Psoas muscle (tissue), 8 donors: Measurements from ENCODE around the gene PTPRK. TPM values are rescaled to one million over a fixed set of nuclear protein-coding genes. Genes with fewer than 3 reads are reported as not detected.

Experiments
- ATAC-seq, 4 donors: fragments of 200-7000 bp; cut with Tn5 transposase; one replicate each; pipeline ENCODE4 v1.9.1; 2020; ENCODE audit warnings: moderate library complexity in 3 of 4, mild to moderate bottlenecking in 2 of 4
- DNase-seq, 2 donors: peaks; one replicate each; pipeline ENCODE4 v3.0.0-alpha.2; 2020
- H3K27ac ChIP-seq: fragments of 200-600 bp; one replicate; pipeline ENCODE4 v1.8.0; 2022
- H3K27me3 ChIP-seq, 3 donors: fragments of 200-600 bp in 1 of 3; one replicate each; pipeline versions ENCODE4 v1.6.1 to v1.8.0; 2013 to 2022; ENCODE audit warnings: low read length in 2 of 3, mild to moderate bottlenecking in 2 of 3, moderate library complexity in 1 of 3; ENCODE audit not compliant: insufficient read depth in 3 of 3
- H3K36me3 ChIP-seq, 2 donors: fragments of 200-600 bp in 1 of 2; one replicate each; pipeline versions ENCODE4 v1.6.1 to v1.8.0; 2013 to 2022; ENCODE audit warnings: low read depth in 1 of 2, mild to moderate bottlenecking in 1 of 2, moderate library complexity in 1 of 2; ENCODE audit not compliant: insufficient read depth in 1 of 2
- H3K4me1 ChIP-seq: fragments of 200-600 bp; one replicate; pipeline ENCODE4 v1.8.0; 2022
- H3K4me3 ChIP-seq: fragments of 200-600 bp; one replicate; pipeline ENCODE4 v1.8.0; 2022; ENCODE audit warnings: mild to moderate bottlenecking
- H3K9me3 ChIP-seq: fragments of 200-600 bp; one replicate; pipeline ENCODE4 v1.8.0; 2022
- WGBS, 3 donors: extraction: QIAGEN DNeasy Blood & Tissue Kit; methylation state at CpG; one replicate each; pipeline versions ENCODE4 v1.1.6 to v1.1.7; 2013; 5-methylcytosine and 5-hydroxymethylcytosine counted together
- intact Hi-C, 2 donors: fragments of 100-400 bp; cut with DNase I; formaldehyde crosslinking; loops; one replicate each; pipeline versions ENCODE4 v1.11.0 to v1.14.2; 2022
- polyA plus RNA-seq, 3 donors: library from polyadenylated mRNA; stranded (reverse); fragments of 200-250 nt; gene quantifications; one replicate each; pipeline ENCODE4 v1.2.3, GENCODE V29; 2013
- total RNA-seq, 4 donors: library from RNA; stranded (reverse); fragmentation: NEBNext Ultra II Directional in 2 of 4; extraction: Animal tissue kit (Norgen Biotek cat#: 25700) in 2 of 4; gene quantifications; one replicate each; pipeline versions ENCODE4 v1.2.1 to v1.2.4, GENCODE V29; 2021 to 2023
- TF ChIP-seq, protein P1 (sequence below): fragments of 200-600 bp; IDR thresholded peaks from one replicate; pipeline ENCODE4 v1.8.0; 2022; ENCODE audit warnings: antibody characterized with exemption
- donor health status: healthy with polysubstance abuse.
- donor health status: DM: no; HTN: no; CAD: no; lungs with moderate emphysema.
- donor health status: Bipolar disorder and iron deficiency.
- donor health status: healthy.
- donor health status: DM: yes; HTN: yes; CAD: no.
- donor health status: DM: no; HTN: no; CAD: no.
- donor health status: DM: no; HTN: no; CAD: no.
- donor health status: DM: yes; HTN: yes; CAD: no.

The PTPRK gene
- total and polyA plus RNA-seq, 7 donors = 3.2 to 10.6 (median 9.1) TPM

- H3K27me3 ChIP-seq = no peaks in the 10 kb centered on the region
- intact Hi-C loops = no loop called here
- ATAC-seq = peak in 1 of 4 donors; percentile 44
Observed at GRCh38 chr6:128397996-128398395, 122.4 kb downstream of the PTPRK start.

DNA sequence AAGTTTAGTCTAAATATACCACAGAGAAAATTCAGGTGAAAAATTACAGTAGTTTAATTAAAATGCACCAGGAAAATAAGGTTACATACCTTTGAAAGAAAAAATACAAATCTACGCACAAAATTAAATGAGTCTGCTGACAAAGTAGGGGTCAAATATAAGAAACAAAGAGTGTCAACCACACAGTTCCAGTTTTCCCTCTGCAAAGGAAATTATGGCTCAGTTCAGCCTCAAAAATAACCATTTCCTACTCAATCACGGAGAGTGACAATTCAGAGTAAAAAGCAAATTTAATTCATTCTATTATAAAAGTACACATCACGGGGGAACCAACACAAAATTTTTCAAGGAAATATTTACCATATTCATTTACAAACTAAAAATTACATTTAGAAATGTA lies 124.8 kb downstream of the PTPRK start:
- Histone ChIP-seq H3K27ac (no peak overlapping the region), H3K9me3 (no peaks in the 10 kb centered on the region), H3K4me1 (peaks cover 20% of the 10 kb centered on the region), H3K36me3 (no peaks in the 10 kb centered on the region), H3K4me3 (no peak overlapping the region), H3K27me3 (no peaks in the 10 kb centered on the region)
- TF ChIP-seq, protein P1, sequence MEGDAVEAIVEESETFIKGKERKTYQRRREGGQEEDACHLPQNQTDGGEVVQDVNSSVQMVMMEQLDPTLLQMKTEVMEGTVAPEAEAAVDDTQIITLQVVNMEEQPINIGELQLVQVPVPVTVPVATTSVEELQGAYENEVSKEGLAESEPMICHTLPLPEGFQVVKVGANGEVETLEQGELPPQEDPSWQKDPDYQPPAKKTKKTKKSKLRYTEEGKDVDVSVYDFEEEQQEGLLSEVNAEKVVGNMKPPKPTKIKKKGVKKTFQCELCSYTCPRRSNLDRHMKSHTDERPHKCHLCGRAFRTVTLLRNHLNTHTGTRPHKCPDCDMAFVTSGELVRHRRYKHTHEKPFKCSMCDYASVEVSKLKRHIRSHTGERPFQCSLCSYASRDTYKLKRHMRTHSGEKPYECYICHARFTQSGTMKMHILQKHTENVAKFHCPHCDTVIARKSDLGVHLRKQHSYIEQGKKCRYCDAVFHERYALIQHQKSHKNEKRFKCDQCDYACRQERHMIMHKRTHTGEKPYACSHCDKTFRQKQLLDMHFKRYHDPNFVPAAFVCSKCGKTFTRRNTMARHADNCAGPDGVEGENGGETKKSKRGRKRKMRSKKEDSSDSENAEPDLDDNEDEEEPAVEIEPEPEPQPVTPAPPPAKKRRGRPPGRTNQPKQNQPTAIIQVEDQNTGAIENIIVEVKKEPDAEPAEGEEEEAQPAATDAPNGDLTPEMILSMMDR = no peak
- no peak for ATAC-seq
- DNase-seq = no peak
- WGBS, 3 donors = 93 to 96% (median 94%) methylated on average over 3 of the region's 3 CpGs
- intact Hi-C loops = no loop called here

More at GRCh38 chr6:128397996-128398395, 122.4 kb downstream of the PTPRK start:
- H3K36me3 ChIP-seq = no peaks in the 10 kb centered on the region
- no peak for DNase-seq
- peak overlapping the region; percentile 16 for H3K4me3 ChIP-seq
- H3K4me1 ChIP-seq = peaks cover 17% of the 10 kb centered on the region
- no peak overlapping the region for H3K27ac ChIP-seq
- TF ChIP-seq, protein P1 = no peak
- WGBS, 3 donors = 84 to 93% (median 92%) methylated on average over 9 of the region's 9 CpGs
- H3K9me3 ChIP-seq = no peaks in the 10 kb centered on the region

DNA sequence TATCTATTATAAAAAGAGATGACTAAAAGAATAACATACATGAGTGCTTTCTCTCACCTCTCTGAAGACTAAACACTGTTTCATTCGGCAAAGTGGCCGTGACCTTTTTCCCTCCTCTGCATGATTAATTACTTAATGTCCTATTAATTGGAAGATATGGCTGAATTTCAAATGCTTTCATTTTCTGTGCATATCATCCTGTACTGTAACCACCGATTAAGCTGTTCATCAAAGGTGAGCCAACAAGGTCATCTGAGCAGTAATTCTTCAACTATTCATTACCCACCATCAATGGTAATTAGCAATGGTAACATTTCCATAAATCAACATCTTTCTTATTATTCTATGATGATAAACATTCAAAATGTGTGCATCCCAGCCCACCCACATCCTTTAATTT lies 125.2 kb downstream of the PTPRK start:
- Histone ChIP-seq H3K36me3 (no peaks in the 10 kb centered on the region), H3K4me1 (peaks cover 23% of the 10 kb centered on the region), H3K9me3 (no peaks in the 10 kb centered on the region), H3K27me3 (no peaks in the 10 kb centered on the region), H3K27ac (no peak overlapping the region), H3K4me3 (no peak overlapping the region)
- DNase-seq (no peak), ATAC-seq (no peak)
- intact Hi-C loops = no loop called here
- TF ChIP-seq, protein P1 = no peak
- WGBS, 3 donors = 54 to 55% (median 54%) methylated on average over 3 of the region's 3 CpGs

- H3K9me3 ChIP-seq = no peaks in the 10 kb centered on the region
- intact Hi-C loops = no loop called here
- H3K27me3 ChIP-seq = no peaks in the 10 kb centered on the region
- TF ChIP-seq, protein P1 = no peak
- ATAC-seq (no peak), DNase-seq (no peak)
- no peak overlapping the region for H3K27ac ChIP-seq
- no peak overlapping the region for H3K4me3 ChIP-seq
- WGBS, 3 donors = 94 to 100% (median 98%) methylated on average over 1 of the region's 1 CpG
- peaks cover 27% of the 10 kb centered on the region for H3K4me1 ChIP-seq
- H3K36me3 ChIP-seq = no peaks in the 10 kb centered on the region
Observed at GRCh38 chr6:128394167-128394566, 126.2 kb downstream of the PTPRK start.

DNA sequence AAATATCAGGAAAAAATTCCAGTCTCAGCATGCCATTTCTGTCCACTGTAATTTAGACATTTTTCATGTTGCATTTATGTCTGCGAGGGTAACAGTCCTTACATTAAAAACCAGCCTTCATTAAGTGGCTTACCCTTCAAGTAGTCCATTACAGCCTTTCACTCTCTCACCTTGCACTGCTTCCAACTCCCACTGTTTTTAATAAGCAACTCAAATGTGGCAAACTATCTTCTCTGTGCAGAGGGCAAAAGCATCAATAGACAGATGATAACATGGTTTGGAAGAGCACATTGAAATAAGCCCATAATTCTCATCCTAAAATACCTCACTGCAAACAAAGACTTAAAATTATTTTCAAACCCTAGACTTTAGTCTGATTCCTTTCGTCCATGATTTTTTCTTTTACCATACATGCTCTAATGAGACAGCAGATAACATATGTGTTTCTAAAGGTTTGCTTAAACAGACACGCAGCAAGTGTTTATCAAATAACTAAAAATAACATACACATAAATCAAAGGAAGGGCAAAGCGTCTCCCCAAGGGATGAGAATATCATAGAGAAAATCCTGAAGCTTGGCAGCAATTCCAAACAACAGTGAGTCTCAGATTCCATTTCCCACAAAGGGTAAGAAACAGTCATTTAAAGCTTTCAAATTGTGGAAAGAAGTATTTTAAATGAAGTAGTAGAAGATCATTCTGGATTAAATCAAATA lies 130.4 kb downstream of the PTPRK start:
- Histone ChIP-seq H3K27ac (no peak overlapping the region), H3K27me3 (no peaks in the 10 kb centered on the region), H3K4me3 (peak overlapping the region; percentile 16), H3K4me1 (peaks cover 25% of the 10 kb centered on the region), H3K36me3 (no peaks in the 10 kb centered on the region), H3K9me3 (no peaks in the 10 kb centered on the region)
- TF ChIP-seq, protein P1 = no peak
- peak in 2 of 4 donors; percentile 30 to 66 for ATAC-seq
- 34 to 52% (median 39%) methylated on average over 4 of the region's 4 CpGs for WGBS, 3 donors
- intact Hi-C loops = no loop called here
- no peak for DNase-seq
